NCI-H146 (cell line): ENCODE data around the gene MED22.
"Not testable (repeated sequence)": the region's sequence is repeated elsewhere in the genome, so short reads cannot be mapped to it uniquely, and the experiment has no call there.

ENCODE experiments used
- DNase-seq: peaks from one replicate; lab custom pipeline; 2025; lab: John Stamatoyannopoulos, UW

The MED22 gene

DNA sequence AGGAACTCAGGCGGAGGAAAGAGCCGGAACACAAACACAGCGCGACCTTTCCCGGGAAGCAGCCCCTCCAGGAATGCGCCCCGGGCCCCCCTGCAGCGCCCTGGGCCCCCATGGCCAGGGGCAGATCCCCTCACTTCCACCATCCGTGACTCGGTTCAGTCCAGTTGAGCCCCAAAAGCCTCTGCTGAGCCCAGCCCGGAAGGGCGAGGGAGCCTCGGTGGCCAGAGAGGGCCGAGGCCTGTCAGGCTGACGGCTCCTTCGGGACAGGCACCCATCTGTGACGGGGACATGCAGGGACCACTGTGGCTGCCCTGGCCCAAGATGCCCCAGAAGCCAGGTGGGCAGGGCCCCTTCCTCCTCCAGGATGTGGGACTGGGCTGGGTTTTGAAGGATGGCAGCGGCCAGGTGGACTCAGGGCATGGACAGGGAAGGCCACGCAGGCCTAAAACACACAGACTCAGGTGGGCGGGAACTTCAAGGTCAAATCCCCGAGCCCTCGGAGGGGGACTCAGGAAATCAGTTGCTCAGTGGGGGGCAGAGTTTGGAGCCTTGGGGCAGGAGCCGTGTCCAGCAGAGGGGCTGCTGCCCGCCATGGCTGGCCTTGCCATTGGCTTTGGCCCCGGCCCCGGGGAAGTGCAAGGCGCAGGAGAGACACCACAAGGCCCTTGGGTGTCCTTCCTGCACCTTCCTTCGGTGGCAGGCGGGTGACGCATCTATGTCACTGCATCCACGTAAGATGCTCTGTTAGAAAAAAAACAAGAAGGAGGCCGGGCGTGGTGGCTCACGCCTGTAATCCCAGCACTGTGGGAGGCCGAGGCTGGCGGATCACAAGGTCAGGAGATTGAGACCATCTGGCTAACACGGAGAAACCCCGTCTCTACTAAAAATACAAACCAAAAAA is 43.2 kb downstream of the MED22 start:
- no peak for DNase-seq

DNA sequence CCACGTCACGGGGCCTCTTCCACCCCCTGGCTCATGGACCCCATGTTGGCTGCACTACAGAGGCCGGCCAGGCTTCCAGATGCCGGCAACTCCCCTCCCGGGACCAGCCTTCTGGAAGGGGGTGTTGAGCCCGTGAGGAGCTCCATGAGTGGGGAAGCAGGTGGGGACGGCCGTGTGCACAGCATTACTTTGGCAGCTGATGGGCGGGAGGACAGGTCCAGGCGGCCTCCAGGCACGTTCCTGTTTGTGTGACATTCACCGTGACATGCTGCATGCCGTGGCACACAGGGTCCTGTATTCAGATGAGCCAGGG is 43.8 kb downstream of the MED22 start:
- no peak for DNase-seq

DNA sequence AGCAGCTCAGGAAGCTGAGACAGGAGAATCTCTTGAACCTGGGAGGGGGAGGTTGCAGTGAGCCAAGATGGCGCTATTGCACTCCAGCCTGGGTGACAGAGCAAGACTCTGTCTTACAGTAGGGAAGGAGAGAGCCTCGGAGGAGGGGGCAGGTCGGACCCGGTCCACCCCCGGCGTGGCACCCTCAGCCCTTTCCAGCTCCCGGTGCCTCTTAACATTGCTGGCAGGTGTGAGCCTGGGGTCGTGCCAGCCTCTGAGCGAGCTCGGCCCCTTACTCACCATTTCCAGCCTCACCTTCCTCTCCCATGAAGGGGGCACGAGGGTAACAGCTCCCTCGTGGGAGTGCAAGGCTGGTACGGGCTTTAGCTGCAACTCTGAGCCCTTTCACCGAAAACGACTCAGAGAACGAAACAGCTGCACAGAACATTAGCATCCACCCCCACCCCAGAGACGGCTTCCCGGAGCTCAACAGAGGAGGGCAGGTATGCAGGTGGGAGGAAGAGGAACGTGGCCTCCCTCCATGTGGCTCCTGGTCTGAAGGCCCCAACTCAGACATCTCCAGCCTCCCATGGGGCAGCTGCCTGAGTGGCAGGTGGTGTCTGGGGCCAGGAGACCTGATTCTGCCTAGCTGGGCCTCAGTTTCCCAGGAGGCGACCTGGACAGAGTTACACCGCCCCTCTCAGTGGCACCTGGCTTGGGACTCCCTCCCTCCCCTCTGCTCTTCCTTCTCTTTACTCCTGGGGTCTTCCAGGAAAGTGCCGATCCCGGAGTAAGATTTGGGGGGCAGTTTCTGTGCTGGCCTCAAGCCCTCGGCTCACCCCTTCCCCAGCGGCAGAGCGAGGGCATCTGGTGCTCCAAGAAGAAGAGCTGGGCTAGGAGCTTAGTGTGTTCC is 44.4 kb downstream of the MED22 start:
- DNase-seq = no peak

DNA sequence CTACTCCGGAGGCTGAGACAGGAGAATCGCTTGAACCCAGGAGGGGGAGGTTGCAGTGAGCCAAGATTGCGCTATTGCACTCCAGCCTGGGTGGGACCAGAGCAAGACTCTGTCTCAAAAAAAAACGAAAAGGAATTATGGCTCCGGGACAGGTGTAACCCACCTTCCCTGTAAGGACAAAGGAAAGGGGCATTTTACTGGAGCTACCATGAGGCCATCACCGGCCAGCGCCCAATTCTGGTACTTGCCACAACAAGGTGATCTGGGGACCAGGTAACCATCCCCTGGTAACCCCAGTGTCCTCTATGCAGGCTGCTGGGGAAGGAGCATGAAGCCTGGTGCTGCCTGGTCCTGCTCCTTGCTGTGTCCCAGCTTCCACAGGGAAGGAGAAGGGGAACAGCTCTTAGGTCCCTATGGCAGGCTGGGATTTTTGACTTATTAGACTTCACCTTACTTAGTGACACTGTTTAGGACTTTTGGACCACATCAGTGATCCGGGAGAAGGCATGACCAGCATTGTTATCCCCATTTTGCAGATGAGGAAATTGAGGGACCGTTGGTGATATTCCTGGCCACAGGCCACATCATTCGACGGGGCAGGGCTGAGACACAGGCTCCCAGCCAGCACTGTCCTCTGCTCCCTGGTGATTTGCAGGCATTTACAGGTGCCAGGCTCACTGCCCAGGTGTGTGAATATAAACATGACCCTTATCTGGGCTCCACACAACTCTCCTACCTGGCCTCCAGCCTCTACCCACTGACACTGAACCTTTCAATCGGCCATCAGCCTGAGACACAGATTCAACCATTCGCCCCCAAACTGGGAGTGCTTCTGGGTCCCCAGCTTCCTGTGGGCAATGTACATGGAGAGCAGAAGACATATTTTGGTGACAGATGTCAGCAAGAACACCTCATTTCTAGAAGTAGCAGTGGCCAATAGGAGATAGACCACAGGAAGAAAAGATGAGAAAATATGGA is 46.4 kb downstream of the MED22 start:
- no peak for DNase-seq

DNA sequence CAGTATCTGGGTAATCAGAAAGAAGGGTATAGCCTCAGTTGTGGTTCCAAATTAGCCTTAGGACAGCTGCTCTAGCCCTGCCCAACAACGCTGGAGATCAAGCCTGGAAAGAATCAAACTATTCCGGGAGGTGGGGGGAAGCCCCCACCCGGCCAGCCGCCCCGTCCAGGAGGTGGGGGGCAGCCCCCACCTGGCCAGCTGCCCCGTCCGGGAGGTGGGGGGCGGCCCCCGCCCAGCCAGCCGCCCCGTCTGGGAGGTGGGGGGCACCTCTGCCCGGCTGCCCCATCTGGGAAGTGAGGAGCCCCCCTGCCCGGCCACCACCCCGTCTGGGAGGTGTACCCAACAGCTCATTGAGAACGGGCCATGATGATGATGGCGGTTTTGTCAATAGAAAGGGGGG is 47.9 kb downstream of the MED22 start:
- DNase-seq = not testable (repeated sequence)

DNA sequence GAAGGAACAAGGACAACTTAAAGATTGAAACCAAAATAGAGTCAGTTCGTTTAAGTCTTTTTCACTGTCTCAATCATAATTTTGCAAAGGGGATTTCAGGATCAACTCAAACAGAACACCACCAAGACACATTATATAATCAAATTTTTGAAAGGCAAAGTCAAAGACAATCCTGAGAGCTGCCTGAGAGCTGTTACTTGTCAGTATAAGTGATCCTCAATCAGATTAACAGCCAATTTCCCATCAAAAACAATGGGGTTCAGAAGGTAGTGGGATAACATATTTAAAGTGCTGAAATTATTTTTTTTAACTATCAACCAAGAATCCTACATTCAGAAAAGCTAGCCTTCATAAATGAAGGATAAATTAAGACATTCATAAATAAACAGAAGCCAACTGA is 53.7 kb downstream of the MED22 start:
- no peak for DNase-seq

DNA sequence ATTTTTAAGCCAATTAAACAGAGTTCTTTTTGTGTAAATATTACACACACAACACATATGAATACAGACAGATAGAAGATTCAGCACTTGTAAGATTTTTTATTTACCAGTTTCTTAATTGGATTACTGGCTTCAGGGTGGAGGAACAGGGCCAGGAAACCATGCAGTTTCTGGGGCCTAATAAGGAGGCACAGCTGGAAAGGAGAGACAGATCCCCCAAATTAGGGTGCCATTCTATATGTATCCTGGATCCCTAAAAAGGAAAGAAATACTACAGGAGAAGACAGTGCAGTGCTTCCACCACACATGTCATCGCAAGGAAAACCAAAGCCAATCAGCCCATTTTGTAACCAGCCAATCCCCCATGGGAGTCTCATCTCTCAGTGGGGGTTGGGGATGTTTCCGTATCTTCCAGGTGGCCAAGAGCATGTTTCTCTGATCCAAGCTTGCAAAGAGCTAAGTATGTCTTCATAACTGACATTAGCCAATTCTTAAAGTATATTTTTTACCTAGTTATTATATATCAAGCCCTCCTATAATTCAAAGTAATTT is 57.1 kb downstream of the MED22 start:
- no peak for DNase-seq
